ENCODE measurements around the gene LRPPRC. TPM values are rescaled to one million over a fixed set of nuclear protein-coding genes. Genes with fewer than 3 reads are reported as not detected.

The LRPPRC gene
- 131 and 138 TPM in 2 replicates for total RNA-seq
- long read RNA-seq, full-length matches to known transcripts: 121 of 376 reads
- long read RNA-seq, partial matches to known transcripts: 227 of 376 reads
- long read RNA-seq, other reads (novel, unspliced or antisense): 28 of 376 reads

- Mint-ChIP-seq H3K36me3 (ENCODE audit: low read depth) (peaks cover 16% of the 10 kb centered on the region), H3K4me1 (peaks cover 36% of the 10 kb centered on the region), H3K27ac (ENCODE audit: unreplicated experiment) (peak within 1 kb of the TSS; percentile 100), H3K27me3 (ENCODE audit: low read depth) (peaks cover under 1% of the 10 kb centered on the region), H3K4me3 (peak within 1 kb of the TSS; percentile 95), H3K9me3 (no peaks in the 10 kb centered on the region)
- TF ChIP-seq CTCF (conservative IDR thresholded peaks at IDR 0.05): no peak
- DNase-seq (ENCODE audit: low read depth, low spot score): peak; percentile 78
Observed at GRCh38 chr2:43995733-43996533, at the start of gene LRPPRC. Gene LRPPRC (minus strand): TSS chr2:43995989. CDS start chr2:43995947, 42 bp downstream.

- DNase-seq (ENCODE audit: low read depth, low spot score): no peak
- H3K9me3 Mint-ChIP-seq: no peaks in the 10 kb centered on the region
- H3K4me3 Mint-ChIP-seq: no peak overlapping the region
- H3K4me1 Mint-ChIP-seq: no peaks in the 10 kb centered on the region
- H3K27me3 Mint-ChIP-seq (ENCODE audit: low read depth): no peaks in the 10 kb centered on the region
- H3K27ac Mint-ChIP-seq (ENCODE audit: unreplicated experiment): no peak overlapping the region
- no peaks in the 10 kb centered on the region for H3K36me3 Mint-ChIP-seq (ENCODE audit: low read depth)
- TF ChIP-seq CTCF (conservative IDR thresholded peaks at IDR 0.05): no peak
Observed at GRCh38 chr2:44045061-44045460, 49.3 kb upstream of the LRPPRC start.

DNA sequence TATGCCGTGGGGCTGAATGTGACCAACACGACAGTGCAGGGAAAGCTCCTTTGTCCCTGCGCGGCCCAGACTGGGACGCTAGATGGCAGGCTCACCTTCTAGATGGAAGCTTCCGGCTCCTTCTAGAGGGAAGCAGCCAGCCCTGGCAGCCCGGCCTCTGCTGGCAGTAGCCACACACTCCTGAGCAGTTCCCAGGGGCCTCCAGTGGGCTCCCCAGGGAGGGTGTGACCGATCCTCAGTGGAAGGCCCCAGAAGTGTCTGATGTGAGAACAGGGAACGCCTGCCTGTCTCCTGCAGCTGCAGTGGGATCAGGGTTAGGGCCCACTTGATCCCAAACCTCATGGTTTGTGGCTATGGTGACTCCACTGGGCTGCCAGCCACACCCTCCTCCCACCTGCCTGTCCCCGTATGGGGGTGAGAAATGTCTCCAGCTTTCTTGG, 48.5 kb upstream of the LRPPRC start:
- no peak overlapping the region for H3K4me3 Mint-ChIP-seq
- H3K27ac Mint-ChIP-seq (ENCODE audit: unreplicated experiment): no peak overlapping the region
- H3K4me1 Mint-ChIP-seq: no peaks in the 10 kb centered on the region
- H3K36me3 Mint-ChIP-seq (ENCODE audit: low read depth): no peaks in the 10 kb centered on the region
- no peaks in the 10 kb centered on the region for H3K27me3 Mint-ChIP-seq (ENCODE audit: low read depth)
- H3K9me3 Mint-ChIP-seq: no peaks in the 10 kb centered on the region
- peak; percentile 79 for DNase-seq (ENCODE audit: low read depth, low spot score)
- TF ChIP-seq CTCF (conservative IDR thresholded peaks at IDR 0.05): peak; percentile 93

- Mint-ChIP-seq H3K4me1 (no peaks in the 10 kb centered on the region), H3K27ac (ENCODE audit: unreplicated experiment) (no peak overlapping the region), H3K9me3 (no peaks in the 10 kb centered on the region), H3K4me3 (no peak overlapping the region), H3K36me3 (ENCODE audit: low read depth) (no peaks in the 10 kb centered on the region), H3K27me3 (ENCODE audit: low read depth) (no peaks in the 10 kb centered on the region)
- no peak for DNase-seq (ENCODE audit: low read depth, low spot score)
- TF ChIP-seq CTCF (conservative IDR thresholded peaks at IDR 0.05): no peak
Observed at GRCh38 chr2:44040365-44040764, 44.6 kb upstream of the LRPPRC start.

GRCh38 chr2:44038277-44038676, 42.5 kb upstream of the LRPPRC start:
- Mint-ChIP-seq H3K27me3 (ENCODE audit: low read depth) (no peaks in the 10 kb centered on the region), H3K36me3 (ENCODE audit: low read depth) (no peaks in the 10 kb centered on the region)

More at GRCh38 chr2:44038277-44038676, 42.5 kb upstream of the LRPPRC start:
- no peak for TF ChIP-seq CTCF (conservative IDR thresholded peaks at IDR 0.05)
- Mint-ChIP-seq H3K4me3 (no peak overlapping the region), H3K27ac (ENCODE audit: unreplicated experiment) (no peak overlapping the region), H3K4me1 (no peaks in the 10 kb centered on the region), H3K9me3 (no peaks in the 10 kb centered on the region)
- DNase-seq (ENCODE audit: low read depth, low spot score): no peak
